Gastrocnemius medialis (tissue), 4 donors: ENCODE data around the gene NXPH3. TPM values are rescaled to one million over a fixed set of nuclear protein-coding genes. Genes with fewer than 3 reads are reported as not detected.
A peak's percentile ranks its signal among the peaks of the same experiment; 100 is the strongest.

Experiments
- ATAC-seq, 2 donors: fragments of 150-250 bp; one replicate each; pipeline ENCODE4 v1.9.1; 2016
- DNase-seq, 2 donors: peaks; one replicate each; pipeline ENCODE4 v3.0.0-alpha.2; 2019
- H3K27ac ChIP-seq, 4 donors: fragments of 200-600 bp; sonication (generic); 1 replicate in 1 of 4; 2 replicates in 3 of 4; pipeline ENCODE4 v1.5.1; 2016 to 2018; ENCODE audit warnings: mild to moderate bottlenecking in 2 of 4, moderate library complexity in 1 of 4
- H3K27me3 ChIP-seq, 3 donors: fragments of 200-600 bp; sonication (generic) in 2 of 3; 1 replicate in 1 of 3; 2 replicates in 2 of 3; pipeline versions ENCODE4 v1.5.1 to v1.6.0; 2016 to 2019; ENCODE audit warnings: mild to moderate bottlenecking in 1 of 3, moderate library complexity in 1 of 3
- H3K36me3 ChIP-seq, 2 donors: fragments of 200-600 bp; sonication (generic) in 1 of 2; one replicate each; pipeline ENCODE4 v1.5.1; 2017 to 2018
- H3K4me1 ChIP-seq, 2 donors: fragments of 200-600 bp; sonication (generic) in 1 of 2; one replicate each; pipeline ENCODE4 v1.5.1; 2016 to 2017; ENCODE audit warnings: mild to moderate bottlenecking in 2 of 2
- H3K4me3 ChIP-seq, 4 donors: fragments of 200-600 bp; sonication (generic) in 3 of 4; 1 replicate in 1 of 4; 2 replicates in 3 of 4; pipeline ENCODE4 v1.5.1; 2016 to 2019; ENCODE audit warnings: mild to moderate bottlenecking in 2 of 4
- H3K9me3 ChIP-seq, 3 donors: fragments of 200-600 bp; sonication (generic) in 2 of 3; 1 replicate in 1 of 3; 2 replicates in 2 of 3; pipeline ENCODE4 v1.5.1; 2016 to 2019
- CTCF ChIP-seq, 5 experiments: fragments of 450-650 bp in 3 of 5; fragments of 200-600 bp in 2 of 5; sonication (generic) in 2 of 5; IDR thresholded peaks in 4 of 5; conservative IDR thresholded peaks in 1 of 5; 1 replicate in 4 of 5; 2 replicates in 1 of 5; pipeline ENCODE4 v1.5.1; 2016 to 2019; ENCODE audit warnings: antibody characterized with exemption in 5 of 5, mild to moderate bottlenecking in 3 of 5, moderate library complexity in 3 of 5
- POLR2A ChIP-seq, 2 donors: fragments of 450-650 bp; IDR thresholded peaks; one replicate each; pipeline ENCODE4 v1.6.1; 2017; ENCODE audit warnings: antibody characterized with exemption in 2 of 2, mild to moderate bottlenecking in 2 of 2, moderate library complexity in 2 of 2
- in situ Hi-C, 4 donors: fragments of 200-750 bp; cut with MboI; loops; one replicate each; pipeline versions ENCODE4 v1.15.0 to v1.8.0; 2017; ENCODE audit warnings: low sequenced_read_pairs in 4 of 4
- intact Hi-C: fragments of 100-400 bp; cut with DNase I; formaldehyde crosslinking; loops from one replicate; pipeline ENCODE4 v1.15.1; 2023; ENCODE audit warnings: low total_unique reads
- total RNA-seq, 4 donors: library from RNA; depleted of rRNA; stranded (reverse); fragments of >200 nt; gene quantifications; one replicate each; pipeline versions ENCODE4 v1.1.0 to v1.2.3, GENCODE V29; 2016

NXPH3 gene
- total RNA-seq, 4 donors from 2014 or later: 1.3 to 3.0 (median 1.7) TPM

GRCh38 chr17:49616086-49616485, 40.4 kb downstream of the NXPH3 start:
- DNase-seq (no peak), ATAC-seq (no peak)
- Histone ChIP-seq H3K9me3 (no peaks in the 10 kb centered on the region), H3K27me3 (no peaks in the 10 kb centered on the region), H3K27ac (peak overlapping the region; percentile 49 to 73 (median 67)), H3K4me3 (no peak overlapping the region), H3K4me1 (peaks cover 49% of the 10 kb centered on the region in 2 donors), H3K36me3 (peaks cover 0 to 39% of the 10 kb centered on the region in 2 donors)
- in situ Hi-C loops: no loop called here
- TF ChIP-seq POLR2A (IDR thresholded peaks at IDR 0.05): no peak
- TF ChIP-seq CTCF (IDR thresholded peaks at IDR 0.05 in 4 of 5, conservative IDR thresholded peaks at IDR 0.05 in 1 of 5): peak in 2 of 5 experiments; percentile 14 to 21
- intact Hi-C loops: no loop called here

GRCh38 chr17:49616601-49617131, 41.0 kb downstream of the NXPH3 start:
- H3K9me3 ChIP-seq: no peaks in the 10 kb centered on the region
- H3K4me1 ChIP-seq: peaks cover 47 to 49% of the 10 kb centered on the region in 2 donors
- no peak overlapping the region for H3K4me3 ChIP-seq
- DNase-seq (peak; percentile 49 to 75), ATAC-seq (peak; percentile 51 to 69)
- peaks cover 0 to 44% of the 10 kb centered on the region in 2 donors for H3K36me3 ChIP-seq
- H3K27ac ChIP-seq: peak overlapping the region; percentile 49 to 73 (median 67)
- in situ Hi-C loops (no loop called here), intact Hi-C loops (no loop called here)
- no peaks in the 10 kb centered on the region for H3K27me3 ChIP-seq
- no peak for TF ChIP-seq POLR2A (IDR thresholded peaks at IDR 0.05)
- no peak for TF ChIP-seq CTCF (IDR thresholded peaks at IDR 0.05 in 4 of 5, conservative IDR thresholded peaks at IDR 0.05 in 1 of 5)

GRCh38 chr17:49618028-49618611, 42.4 kb downstream of the NXPH3 start:
- DNase-seq (no peak), ATAC-seq (no peak)
- H3K36me3 ChIP-seq: peaks cover 0 to 52% of the 10 kb centered on the region in 2 donors
- no peaks in the 10 kb centered on the region for H3K9me3 ChIP-seq
- intact Hi-C loops (no loop called here), in situ Hi-C loops (no loop called here)
- H3K4me3 ChIP-seq: no peak overlapping the region
- H3K4me1 ChIP-seq: peaks cover 39 to 44% of the 10 kb centered on the region in 2 donors
- no peaks in the 10 kb centered on the region for H3K27me3 ChIP-seq
- peak overlapping the region; percentile 19 to 73 (median 55) for H3K27ac ChIP-seq
- no peak for TF ChIP-seq POLR2A (IDR thresholded peaks at IDR 0.05)
- no peak for TF ChIP-seq CTCF (IDR thresholded peaks at IDR 0.05 in 4 of 5, conservative IDR thresholded peaks at IDR 0.05 in 1 of 5)

- ATAC-seq (peak in 1 of 2 donors; percentile 68), DNase-seq (no peak)
- intact Hi-C loops (no loop called here), in situ Hi-C loops (no loop called here)
- Histone ChIP-seq H3K4me1 (peaks cover 36 to 40% of the 10 kb centered on the region in 2 donors), H3K9me3 (no peaks in the 10 kb centered on the region), H3K36me3 (peaks cover 0 to 47% of the 10 kb centered on the region in 2 donors), H3K4me3 (no peak overlapping the region), H3K27ac (peak overlapping the region; percentile 55 to 74 (median 60)), H3K27me3 (no peaks in the 10 kb centered on the region)
- TF ChIP-seq CTCF (IDR thresholded peaks at IDR 0.05 in 4 of 5, conservative IDR thresholded peaks at IDR 0.05 in 1 of 5): no peak
- no peak for TF ChIP-seq POLR2A (IDR thresholded peaks at IDR 0.05)
Observed at GRCh38 chr17:49621420-49621819, 45.7 kb downstream of the NXPH3 start.
